Measurements from ENCODE around the gene TRPC5OS. TPM values are rescaled to one million over a fixed set of nuclear protein-coding genes. Genes with fewer than 3 reads are reported as not detected.

The TRPC5OS gene
- total RNA-seq, 6 donors from 2014 or later, result not detected

- TF ChIP-seq EP300 (IDR thresholded peaks at IDR 0.05) (no peak), POLR2A (IDR thresholded peaks at IDR 0.05) (no peak), POLR2AphosphoS5 (IDR thresholded peaks at IDR 0.05) (no peak), CTCF (IDR thresholded peaks at IDR 0.05) (no peak)
- H3K36me3 ChIP-seq, result no peaks in the 10 kb centered on the region
- 59 to 81% methylated on average over 4 of the region's 4 CpGs for WGBS, 2 donors
- ATAC-seq (ENCODE audit: low FRiP score in 2 of 2) (no peak), DNase-seq (no peak)
- no peak overlapping the region for H3K4me3 ChIP-seq
- H3K4me1 ChIP-seq, result no peaks in the 10 kb centered on the region
- H3K27me3 ChIP-seq, result no peaks in the 10 kb centered on the region
- H3K9me3 ChIP-seq, result no peaks in the 10 kb centered on the region
- no peak overlapping the region for H3K27ac ChIP-seq
These were observed 28.4 kb upstream of the TRPC5OS start for GRCh38 chrX:111847491-111848133.

GRCh38 chrX:111848541-111848940 is 27.4 kb upstream of the TRPC5OS start:
- H3K9me3 ChIP-seq, result no peaks in the 10 kb centered on the region
- no peak overlapping the region for H3K4me3 ChIP-seq
- WGBS, 2 donors, result 75 to 100% methylated on average over 2 to 5 of the region's 5 CpGs
- ATAC-seq (ENCODE audit: low FRiP score in 2 of 2) (no peak), DNase-seq (no peak)
- H3K27ac ChIP-seq, result no peak overlapping the region
- no peaks in the 10 kb centered on the region for H3K27me3 ChIP-seq
- no peak for TF ChIP-seq POLR2A (IDR thresholded peaks at IDR 0.05)
- TF ChIP-seq EP300 (IDR thresholded peaks at IDR 0.05), result no peak
- no peak for TF ChIP-seq CTCF (IDR thresholded peaks at IDR 0.05)
- no peak for TF ChIP-seq POLR2AphosphoS5 (IDR thresholded peaks at IDR 0.05)
- H3K36me3 ChIP-seq, result no peaks in the 10 kb centered on the region
- no peaks in the 10 kb centered on the region for H3K4me1 ChIP-seq

- ATAC-seq (ENCODE audit: low FRiP score in 2 of 2), result no peak
- TF ChIP-seq CTCF (IDR thresholded peaks at IDR 0.05) (no peak), POLR2A (IDR thresholded peaks at IDR 0.05) (no peak), EP300 (IDR thresholded peaks at IDR 0.05) (no peak), POLR2AphosphoS5 (IDR thresholded peaks at IDR 0.05) (no peak)
- H3K4me1 ChIP-seq, result no peaks in the 10 kb centered on the region
- no peak overlapping the region for H3K4me3 ChIP-seq
- no peak for DNase-seq
- no peaks in the 10 kb centered on the region for H3K9me3 ChIP-seq
- H3K27ac ChIP-seq, result no peak overlapping the region
- no peaks in the 10 kb centered on the region for H3K27me3 ChIP-seq
- H3K36me3 ChIP-seq, result no peaks in the 10 kb centered on the region
These were observed 25.0 kb upstream of the TRPC5OS start for GRCh38 chrX:111850975-111851374.

GRCh38 chrX:111854556-111855490 is 21.2 kb upstream of the TRPC5OS start:
- no peaks in the 10 kb centered on the region for H3K27me3 ChIP-seq
- H3K4me1 ChIP-seq, result no peaks in the 10 kb centered on the region
- no peak overlapping the region for H3K4me3 ChIP-seq
- no peaks in the 10 kb centered on the region for H3K36me3 ChIP-seq
- TF ChIP-seq CTCF (IDR thresholded peaks at IDR 0.05), result no peak
- TF ChIP-seq POLR2A (IDR thresholded peaks at IDR 0.05), result no peak
- H3K27ac ChIP-seq, result no peak overlapping the region
- H3K9me3 ChIP-seq, result no peaks in the 10 kb centered on the region
- WGBS, 2 donors, result 73 to 87% methylated on average over 4 of the region's 4 CpGs
- ATAC-seq (ENCODE audit: low FRiP score in 2 of 2) (no peak), DNase-seq (no peak)
